ENCODE measurements around the gene SLC16A4.

GRCh38 chr1:110345480-110345879 lies 45.3 kb downstream of the SLC16A4 start:
- TF ChIP-seq CTCF (conservative IDR thresholded peaks at IDR 0.05; ENCODE audit: low read length) (no peak), EZH2phosphoT487 (IDR thresholded peaks at IDR 0.05; ENCODE audit: borderline replicate concordance, low read depth, low read length) (no peak)

All from OCI-LY7 (cell line).